HG02571 (cell line): ENCODE results near the gene SLC2A8.

Experiments
- ATAC-seq: cut with Tn5 transposase; IDR thresholded peaks from one replicate; pipeline ENCODE4 v1.9.1; 2021; ENCODE audit warnings: mild to moderate bottlenecking, moderate library complexity; ENCODE audit not compliant: unreplicated experiment

SLC2A8 gene

GRCh38 chr9:127398715-127399400, 1.9 kb downstream of the SLC2A8 start:
- no peak for ATAC-seq

DNA sequence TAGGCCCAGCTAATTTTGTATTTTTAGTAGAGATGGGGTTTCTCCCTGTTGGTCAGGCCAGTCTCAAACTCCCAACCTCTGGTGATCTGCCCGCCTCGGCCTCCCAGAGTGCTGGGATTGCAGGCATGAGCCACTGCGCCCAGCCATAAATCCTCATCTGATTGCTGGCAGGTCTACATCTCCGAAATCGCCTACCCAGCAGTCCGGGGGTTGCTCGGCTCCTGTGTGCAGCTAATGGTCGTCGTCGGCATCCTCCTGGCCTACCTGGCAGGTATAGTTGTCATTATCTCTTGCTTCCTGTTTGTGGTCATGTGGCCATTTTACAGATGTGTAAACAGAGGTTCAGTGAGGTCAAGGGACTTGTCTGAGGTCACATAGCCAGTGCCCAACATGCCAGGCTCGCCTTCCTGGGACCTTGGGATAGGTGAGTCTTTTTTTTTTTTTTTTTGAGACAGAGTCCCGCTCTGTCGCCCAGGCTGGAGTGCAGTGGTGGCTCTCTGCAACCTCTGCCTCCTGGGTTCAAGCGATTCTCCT, 2.8 kb downstream of the SLC2A8 start:
- ATAC-seq = no peak

DNA sequence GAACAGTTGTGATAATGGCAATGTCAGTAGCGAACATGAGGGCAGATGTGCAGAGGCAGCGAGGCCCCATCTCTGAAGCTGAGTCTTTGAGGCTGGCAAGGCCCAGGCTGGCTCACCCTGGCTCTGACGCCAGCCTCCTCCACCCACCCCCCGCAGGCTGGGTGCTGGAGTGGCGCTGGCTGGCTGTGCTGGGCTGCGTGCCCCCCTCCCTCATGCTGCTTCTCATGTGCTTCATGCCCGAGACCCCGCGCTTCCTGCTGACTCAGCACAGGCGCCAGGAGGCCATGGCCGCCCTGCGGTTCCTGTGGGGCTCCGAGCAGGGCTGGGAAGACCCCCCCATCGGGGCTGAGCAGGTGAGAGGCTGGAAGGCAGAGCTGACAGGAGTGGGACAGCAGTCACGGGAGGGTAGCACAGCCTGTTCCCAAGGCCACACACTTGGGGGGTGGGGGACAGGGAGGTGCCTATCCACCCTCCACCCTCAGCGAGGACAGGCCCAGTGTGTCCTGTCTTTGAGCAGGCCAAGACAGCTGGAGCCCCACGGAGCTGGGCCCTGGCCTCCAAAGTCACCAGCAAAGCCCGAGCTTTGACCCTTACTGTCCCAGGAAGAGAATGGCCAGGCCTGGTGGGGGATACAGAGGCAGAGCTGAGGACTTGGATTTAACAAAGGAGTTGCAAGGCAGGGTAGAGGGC, 5.6 kb downstream of the SLC2A8 start:
- no peak for ATAC-seq

GRCh38 chr9:127403507-127404192, 6.7 kb downstream of the SLC2A8 start:
- no peak for ATAC-seq

- no peak for ATAC-seq
Measured at GRCh38 chr9:127404631-127405030, 7.7 kb downstream of the SLC2A8 start.

DNA sequence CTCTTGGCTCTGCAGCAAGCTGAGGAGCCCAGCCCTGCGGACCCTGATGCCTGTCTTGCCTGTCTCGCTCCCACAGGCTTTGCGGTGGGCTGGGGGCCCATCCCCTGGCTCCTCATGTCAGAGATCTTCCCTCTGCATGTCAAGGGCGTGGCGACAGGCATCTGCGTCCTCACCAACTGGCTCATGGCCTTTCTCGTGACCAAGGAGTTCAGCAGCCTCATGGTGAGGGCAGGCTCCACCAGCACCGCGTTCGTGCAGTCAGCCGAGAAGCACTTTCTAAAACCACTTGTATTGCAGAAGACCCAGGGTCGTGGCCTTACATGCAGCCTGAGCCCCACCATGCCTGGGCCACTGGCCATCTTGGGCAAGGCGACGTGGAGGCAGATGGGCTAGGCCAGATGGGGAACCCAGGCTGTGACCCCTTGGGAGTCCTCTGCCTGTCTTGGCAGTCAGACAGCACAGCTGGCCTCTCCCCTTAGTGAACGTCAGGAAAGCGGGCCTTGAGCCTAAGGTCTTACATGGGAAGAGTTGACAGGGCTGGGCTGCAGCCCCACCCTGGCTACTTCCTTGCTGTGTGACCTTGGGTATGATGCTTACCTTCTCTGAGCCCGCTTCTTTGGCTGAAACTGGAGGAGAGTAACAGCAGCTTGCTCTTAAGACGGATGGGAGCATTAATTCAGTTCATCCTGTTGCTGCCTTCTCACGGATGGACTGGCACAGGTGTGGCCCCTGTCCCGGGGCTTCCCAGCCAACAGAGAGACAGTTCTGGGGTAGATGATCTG, 8.6 kb downstream of the SLC2A8 start:
- ATAC-seq = no peak

DNA sequence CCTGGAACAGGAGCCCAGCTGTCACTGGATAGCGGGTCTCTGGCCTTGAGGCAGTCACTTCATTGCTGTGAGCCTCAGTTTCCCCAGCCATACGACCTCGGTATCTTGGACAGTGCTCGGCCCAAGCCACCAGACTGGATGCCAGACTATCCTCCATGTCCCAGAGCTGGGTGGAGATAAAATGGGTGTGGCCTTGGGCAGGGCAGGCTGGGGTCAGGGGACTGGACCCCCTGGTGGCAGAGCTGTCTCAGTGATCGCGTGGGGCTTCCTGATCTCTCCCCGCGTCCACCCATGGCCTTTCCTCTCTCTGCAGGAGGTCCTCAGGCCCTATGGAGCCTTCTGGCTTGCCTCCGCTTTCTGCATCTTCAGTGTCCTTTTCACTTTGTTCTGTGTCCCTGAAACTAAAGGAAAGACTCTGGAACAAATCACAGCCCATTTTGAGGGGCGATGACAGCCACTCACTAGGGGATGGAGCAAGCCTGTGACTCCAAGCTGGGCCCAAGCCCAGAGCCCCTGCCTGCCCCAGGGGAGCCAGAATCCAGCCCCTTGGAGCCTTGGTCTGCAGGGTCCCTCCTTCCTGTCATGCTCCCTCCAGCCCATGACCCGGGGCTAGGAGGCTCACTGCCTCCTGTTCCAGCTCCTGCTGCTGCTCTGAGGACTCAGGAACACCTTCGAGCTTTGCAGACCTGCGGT, 10.0 kb downstream of the SLC2A8 start:
- ATAC-seq = no peak

DNA sequence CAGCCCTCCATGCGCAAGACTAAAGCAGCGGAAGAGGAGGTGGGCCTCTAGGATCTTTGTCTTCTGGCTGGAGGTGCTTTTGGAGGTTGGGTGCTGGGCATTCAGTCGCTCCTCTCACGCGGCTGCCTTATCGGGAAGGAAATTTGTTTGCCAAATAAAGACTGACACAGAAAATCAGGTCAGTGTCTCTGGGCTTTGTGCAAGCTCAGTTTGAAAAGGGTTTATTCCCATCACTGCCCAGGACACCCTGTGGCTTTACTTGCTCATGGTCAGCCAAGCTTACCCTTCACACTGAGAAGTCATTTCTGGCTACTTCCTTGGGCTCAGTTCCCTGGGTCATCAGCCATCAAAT, 10.5 kb downstream of the SLC2A8 start:
- ATAC-seq = no peak

- no peak for ATAC-seq
Measured at GRCh38 chr9:127411122-127411521, 14.2 kb downstream of the SLC2A8 start.

DNA sequence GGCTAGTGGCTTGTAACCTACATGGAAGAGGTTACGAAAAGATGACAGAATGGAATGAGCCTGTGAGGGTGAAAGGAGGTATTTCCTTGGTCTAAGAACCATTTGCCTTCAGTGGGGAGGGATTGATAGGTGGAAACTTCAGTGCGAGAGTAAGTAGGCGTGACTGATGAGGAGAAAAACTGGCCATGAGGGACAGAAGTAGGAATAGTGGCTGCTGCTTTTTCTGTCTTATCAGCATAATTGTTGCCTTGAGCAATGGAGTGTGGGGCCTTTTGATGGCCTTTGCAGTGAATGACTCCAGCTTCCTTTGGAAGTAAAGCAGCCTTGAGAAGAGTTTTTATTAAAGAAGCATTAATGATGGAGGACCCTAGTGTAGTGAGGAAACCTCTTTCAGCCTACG, 18.2 kb downstream of the SLC2A8 start:
- ATAC-seq = no peak

DNA sequence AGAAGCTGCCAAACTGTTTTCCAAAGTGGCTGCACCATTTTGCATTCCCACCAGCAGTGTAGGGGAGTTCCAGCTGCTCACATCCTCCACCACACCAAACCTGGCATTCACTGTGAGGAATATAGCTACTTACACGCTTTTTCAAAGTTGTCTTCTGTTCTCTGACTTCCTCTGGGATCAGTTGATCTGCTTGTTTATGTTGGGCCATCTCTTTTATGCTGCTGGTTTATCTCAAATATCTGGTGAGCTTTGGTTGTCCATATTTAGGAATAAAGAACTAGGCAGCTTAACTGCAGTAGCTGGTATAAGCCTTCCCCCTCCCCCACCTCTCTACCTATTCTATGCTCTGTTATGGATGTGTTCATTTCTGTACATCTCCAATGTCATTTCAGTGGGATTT, 18.7 kb downstream of the SLC2A8 start:
- ATAC-seq = no peak

GRCh38 chr9:127417131-127418036, 20.4 kb downstream of the SLC2A8 start:
- no peak for ATAC-seq

- ATAC-seq = no peak
Measured at GRCh38 chr9:127418037-127418471, 21.1 kb downstream of the SLC2A8 start.

DNA sequence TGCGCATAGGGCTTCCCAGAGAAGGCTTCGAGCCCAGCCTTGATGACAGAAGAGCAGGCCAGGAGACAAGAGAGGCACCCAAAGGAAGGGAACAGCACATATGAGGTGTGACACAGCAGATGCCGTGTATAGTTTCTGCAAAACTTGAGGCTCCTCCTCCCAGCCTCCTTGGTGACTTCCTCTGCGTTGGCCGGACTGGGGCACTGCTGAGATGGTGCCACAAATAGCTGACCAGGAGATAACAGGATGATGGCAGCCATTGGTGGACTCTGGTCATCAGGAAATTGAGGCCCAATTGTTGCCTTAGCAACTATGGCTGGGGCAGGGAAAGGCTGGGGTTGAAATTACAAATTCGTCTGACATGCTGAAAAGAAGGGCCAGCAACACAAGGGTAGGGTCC, 22.4 kb downstream of the SLC2A8 start:
- ATAC-seq = no peak

GRCh38 chr9:127421057-127421456, 24.1 kb downstream of the SLC2A8 start:
- no peak for ATAC-seq

GRCh38 chr9:127422133-127422782, 25.3 kb downstream of the SLC2A8 start:
- ATAC-seq = no peak

- ATAC-seq = no peak
Measured at GRCh38 chr9:127422787-127423186, 25.8 kb downstream of the SLC2A8 start.

DNA sequence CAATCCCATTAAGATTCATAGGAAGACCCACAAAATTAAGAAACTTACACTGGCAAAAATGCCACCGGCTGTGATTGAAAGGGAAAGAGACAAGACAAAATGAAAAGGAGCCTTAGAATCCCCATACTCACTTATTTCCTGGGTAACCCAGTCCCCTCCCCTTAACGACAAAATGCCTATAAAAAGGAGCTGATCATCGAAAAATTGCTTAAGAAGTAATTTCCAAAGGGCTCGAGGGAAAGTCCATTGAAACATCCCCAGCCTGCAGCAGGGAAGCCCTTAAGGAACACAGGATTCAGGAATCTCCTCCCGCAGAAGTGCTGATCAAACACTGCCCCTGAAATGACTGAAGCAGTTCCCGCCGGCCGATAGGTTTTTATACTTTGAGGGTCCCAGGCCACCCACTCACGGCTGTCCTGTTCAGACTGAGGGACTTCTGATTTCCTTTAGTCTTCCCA, 26.5 kb downstream of the SLC2A8 start:
- no peak for ATAC-seq
